GM19395 (cell line): ENCODE data around the gene EPRS1.

ENCODE experiments used
- ATAC-seq: cut with Tn5 transposase; IDR thresholded peaks from one replicate; pipeline ENCODE4 v1.9.1; 2021; ENCODE audit warnings: mild to moderate bottlenecking, moderate library complexity; ENCODE audit not compliant: unreplicated experiment

EPRS1 gene

DNA sequence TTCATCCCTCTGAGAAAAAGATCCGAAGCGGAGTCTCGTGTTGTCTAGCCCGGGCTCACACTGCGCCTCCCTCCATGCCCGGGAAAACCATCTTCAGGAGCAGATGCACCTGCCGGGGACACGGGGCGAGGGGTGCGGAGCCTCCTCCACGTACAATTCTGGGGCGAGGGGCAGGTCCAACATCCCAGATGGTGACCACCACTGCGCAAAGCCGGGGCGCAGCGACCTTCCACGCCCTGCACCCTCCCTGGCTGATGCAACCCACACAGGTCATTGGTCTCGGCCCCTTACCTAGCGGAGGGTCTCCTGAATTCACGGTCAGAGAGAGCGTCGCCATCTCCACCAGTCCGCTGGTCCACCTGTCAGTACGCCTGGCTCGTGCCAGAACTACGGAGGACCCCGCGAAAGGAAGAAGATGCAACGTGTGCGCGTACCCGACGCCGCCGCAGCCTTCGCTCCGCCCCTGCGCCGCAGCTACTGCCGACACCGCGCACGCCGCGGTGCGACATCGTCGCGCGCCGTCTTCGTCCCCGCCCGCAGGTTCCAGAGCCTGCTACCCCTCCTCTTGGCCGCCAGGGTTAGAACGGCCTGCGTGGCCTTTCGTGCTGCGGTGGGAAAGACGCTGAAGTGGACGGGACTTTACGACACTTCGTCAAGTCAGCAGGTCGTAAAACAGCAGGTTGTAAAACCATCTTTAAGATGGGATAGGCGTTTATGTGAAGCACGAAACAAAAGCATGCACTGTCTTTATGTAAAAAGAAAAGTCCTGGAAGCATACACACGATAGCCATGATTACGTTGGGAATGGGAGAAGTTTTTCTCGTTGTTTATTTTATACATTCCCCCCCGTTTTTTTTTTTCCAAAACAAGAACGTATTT is at the start of gene EPRS1:
EPRS1 (minus strand) TSS at position 454 of the 879 bp plus-strand sequence; CDS start at position 337, 117 bp downstream.
- peak; percentile 98 for ATAC-seq

DNA sequence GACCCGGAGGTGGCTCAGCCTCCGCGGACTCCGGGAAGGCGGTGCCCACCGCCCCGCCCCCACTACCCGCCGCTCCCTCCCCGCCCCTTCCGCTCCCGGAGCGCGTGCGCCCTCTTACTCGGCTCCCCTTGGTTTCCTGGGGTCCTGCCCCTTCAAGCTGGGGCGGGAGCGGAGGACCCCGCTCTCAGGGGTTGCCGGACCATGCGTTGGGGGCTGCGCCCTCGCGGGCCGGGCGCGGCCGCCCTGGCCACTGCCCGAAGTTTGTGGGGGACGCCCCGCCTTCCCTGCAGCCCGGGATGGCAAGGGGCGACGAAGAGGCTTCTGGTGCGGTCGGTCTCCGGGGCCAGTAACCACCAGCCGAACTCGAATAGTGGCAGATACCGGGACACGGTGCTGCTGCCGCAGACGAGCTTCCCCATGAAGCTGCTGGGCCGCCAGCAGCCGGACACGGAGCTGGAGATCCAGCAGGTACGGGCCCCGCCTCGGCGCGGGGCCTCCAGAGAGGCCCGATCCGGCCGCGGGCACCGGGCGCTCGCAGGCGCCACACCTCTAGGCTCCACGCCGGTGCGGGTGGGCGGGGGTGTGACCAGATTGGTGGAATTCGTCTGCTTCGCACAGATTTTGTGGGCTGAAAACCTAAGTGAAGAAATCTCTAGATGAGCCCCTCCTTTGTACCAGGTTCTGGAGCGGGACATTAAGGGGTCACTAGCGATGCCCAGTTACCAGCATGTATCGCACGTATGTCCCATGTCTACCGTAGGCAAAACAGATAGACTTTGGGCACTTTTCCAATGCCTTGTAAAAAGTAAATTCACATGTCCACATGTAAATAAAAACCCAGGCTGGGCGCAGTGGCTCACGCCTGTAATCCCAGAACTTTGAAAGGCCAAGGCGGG is 48.0 kb upstream of the EPRS1 start, which contains the start of gene IARS2:
IARS2 (plus strand) TSS at position 117 of the 896 bp plus-strand sequence; CDS start at position 202, 85 bp downstream.
- ATAC-seq, result peak; percentile 61

DNA sequence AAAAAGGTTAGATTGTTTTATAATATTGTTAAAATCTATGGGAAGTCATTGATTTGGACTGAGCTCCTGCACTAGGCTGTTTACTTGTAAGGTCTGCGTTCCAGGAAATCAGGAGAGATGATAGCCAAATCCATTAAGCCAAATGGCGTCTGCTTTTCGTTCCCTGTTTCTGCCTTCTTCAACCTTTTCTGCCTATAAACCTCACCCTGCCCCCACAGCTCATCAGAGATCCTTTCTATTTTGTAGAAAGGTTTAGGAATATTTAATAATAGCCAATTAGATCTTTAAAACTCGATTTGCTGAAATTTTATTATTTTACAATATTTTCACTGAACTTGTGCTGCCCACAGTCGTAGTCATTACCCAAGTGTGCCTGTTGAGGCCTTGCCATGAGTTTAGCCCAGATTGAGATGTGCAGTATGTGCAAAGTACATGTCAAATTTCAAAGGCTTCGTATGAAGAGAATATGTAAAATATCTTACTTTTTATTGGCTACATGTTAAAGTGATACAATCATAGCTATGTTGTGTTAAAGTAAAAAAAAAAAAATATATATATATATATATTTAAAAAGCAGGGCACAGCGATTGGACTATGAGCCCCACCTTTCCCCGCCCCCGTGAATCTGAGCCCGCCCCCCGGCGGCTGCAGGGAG is 47.2 kb upstream of the EPRS1 start:
- peak; percentile 5 for ATAC-seq

GRCh38 chr1:220092694-220093093 is 46.4 kb upstream of the EPRS1 start:
- ATAC-seq, result no peak

DNA sequence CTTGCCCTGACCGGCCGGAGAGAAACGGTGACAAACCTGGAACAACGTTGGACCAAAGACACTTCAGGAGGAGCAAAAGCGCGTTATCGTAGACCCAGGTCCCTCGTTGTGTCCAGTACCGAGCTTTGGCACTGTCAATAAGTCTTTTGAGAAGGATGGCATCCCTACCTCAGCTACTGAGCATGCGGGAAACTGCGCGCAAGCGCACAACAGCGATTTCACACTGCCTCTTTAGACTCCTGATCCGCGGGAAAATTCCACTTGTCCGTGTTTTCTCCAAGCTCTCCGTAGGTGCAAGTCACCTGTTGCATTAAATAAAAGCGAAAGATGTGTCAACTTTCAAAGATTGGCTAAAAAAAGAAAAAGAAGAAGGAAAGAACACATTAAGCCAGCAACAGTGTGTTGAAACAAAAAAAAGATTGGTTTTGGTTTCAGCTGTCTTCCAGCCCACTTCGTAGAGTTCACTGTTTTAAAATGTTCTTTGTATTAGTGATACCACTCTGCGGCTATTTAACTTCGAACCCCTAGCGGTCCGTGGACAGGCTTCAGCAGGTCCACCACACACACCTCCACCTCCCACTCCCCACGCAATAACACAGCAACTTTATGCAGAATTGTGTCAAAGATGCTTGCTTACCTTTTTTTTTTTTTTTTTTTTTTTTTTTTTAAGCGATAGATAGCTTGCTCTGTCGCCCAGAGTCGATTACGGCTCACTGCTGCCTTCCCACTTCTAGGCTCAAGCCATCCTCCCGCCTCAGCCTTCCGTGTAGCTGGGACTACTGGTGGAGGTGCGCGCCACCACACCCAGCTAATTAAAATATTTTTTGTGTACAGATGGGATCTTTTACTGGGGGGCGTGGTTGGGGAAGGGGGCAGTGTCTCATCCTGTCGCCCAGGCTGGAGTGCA is 43.6 kb upstream of the EPRS1 start, which contains the start of gene BPNT1:
BPNT1 (minus strand) TSS at position 139 of the 907 bp plus-strand sequence. CDS start 9,942 bp downstream, outside the sequence.
- ATAC-seq, result peak; percentile 61

DNA sequence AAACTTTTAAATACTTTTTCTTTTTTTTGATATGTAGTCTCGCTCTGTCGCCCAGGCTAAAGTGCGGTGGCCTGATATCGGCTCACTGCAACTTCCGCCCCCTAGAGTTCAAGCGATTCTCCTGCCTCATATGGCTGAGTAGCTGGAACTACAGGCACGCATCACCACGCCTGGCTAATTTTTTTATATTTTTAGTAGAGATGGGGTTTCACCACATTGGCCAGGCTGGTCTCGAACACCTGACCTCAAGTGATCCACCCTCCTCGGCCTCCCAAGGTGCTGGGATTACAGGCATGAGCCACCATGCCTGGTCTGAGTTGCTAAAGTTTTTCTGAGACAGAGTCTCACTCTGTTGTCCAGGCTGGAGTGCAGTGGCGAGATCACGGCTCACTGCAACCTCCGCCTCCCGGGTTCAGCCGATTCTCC is 40.0 kb upstream of the EPRS1 start:
- peak; percentile 54 for ATAC-seq

DNA sequence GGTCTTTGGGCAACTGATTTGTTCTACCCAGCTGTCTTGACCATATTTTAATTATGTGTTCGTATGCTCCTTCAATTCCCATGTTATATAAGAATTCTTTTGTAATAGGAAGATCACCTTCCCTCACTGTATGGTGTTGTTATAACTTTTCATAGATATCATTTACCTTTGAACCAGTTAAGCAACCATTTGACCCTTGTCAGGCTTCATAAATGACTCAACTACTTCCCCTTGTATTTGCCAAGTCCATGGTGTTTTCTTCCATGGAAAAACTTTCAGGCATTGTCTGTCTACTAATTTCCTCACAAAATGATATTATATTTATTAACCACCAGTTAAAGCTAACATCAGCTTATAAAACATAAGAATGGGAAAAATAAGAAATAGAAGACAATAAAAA is 38.2 kb upstream of the EPRS1 start:
- no peak for ATAC-seq

DNA sequence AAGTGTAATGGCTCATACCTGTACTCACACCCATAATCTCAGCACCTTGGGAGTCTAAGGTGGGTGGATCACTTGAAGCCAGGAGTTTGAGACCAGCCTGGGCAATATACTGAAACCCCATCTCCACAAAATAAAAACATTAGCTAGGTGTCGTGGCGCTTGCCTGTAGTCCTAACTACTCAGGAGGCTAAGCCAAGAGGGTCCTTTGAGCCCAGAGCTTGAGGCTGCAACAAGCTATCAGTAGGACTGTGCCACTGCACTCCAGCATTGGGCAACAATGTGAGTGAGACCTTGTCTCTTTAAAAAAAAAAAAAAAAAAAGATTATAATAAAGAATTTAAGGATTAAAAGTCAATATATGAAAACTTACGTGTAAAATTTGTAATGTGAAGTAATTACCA is 31.6 kb upstream of the EPRS1 start:
- ATAC-seq, result no peak

DNA sequence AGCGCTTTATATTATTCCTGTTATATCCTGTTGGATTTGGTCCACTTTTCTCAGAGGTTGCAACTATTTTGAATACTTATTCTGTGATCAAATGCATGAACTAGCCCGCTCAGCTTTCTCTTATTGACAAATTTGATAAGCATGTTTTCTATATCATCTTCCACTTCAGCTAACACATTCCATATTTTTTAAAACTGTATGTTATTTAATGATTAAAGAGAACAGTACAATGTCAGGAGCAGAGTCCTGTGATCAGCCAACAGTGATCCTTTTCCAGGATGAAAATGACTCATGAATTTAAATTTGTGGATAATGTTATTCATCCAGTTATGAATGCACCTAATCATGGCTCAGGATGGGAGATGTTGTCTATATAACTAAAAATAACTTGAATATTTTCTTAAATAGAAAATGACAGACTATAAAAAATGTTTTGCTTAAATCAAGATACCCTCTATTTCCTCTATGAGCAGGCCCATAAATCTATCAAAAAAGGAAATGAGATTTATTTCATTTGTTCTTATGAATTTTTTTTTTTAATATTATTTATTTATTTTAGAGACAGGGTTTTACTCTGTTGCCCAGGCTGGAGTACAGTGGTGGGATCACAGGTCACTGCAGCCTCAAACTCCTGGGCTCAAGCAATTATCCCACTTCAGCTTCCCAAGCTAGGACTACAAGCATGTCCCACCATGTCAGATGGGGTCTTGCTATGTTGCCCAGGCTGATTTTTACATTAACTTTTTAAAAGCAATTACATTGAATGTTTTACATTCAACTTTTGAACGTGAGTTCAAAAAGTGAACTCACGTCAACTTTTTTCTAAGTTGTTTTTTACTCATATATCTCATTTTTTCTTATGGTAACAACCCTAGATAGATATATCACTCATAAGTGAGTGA is 30.8 kb upstream of the EPRS1 start:
- ATAC-seq, result no peak

- no peak for ATAC-seq
Observed at GRCh38 chr1:220067269-220068204, 21.2 kb upstream of the EPRS1 start.

DNA sequence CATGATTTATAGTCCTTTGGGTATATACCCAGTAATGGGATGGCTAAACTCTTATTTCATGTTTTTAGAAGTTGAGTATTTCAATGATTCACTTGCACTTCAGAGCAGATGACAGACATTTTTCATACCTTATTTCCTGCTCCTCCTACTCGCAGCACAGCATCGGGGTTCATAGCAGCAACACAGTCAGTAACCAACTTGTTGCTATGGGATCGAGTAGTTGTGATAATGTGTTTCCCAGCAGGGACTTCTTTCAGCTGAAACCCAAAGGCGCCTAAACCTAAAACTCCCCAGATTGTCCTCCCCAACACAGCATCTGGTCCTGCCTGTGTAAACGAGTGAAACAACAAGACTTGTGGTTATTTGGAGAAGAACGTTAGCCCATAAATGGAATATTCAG is 16.3 kb upstream of the EPRS1 start:
- no peak for ATAC-seq

DNA sequence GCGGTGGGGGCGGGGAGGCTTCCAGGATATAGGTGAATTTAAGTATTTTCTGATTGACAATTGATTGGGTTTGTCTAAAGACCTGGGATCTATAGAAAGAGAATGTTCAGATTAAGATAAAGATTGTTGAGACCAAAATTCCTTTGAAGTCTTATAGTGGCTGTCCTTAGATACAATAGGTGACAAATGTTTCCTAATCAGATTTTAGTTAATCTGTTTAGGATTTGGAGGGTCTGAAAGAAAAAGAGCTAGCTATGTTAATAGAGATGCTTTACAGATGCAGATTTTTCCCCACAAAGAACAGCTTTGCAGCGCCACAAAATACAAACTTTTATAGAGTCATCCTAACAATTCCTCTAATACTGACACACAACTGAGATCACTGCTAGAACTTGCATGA is 14.6 kb upstream of the EPRS1 start:
- no peak for ATAC-seq

DNA sequence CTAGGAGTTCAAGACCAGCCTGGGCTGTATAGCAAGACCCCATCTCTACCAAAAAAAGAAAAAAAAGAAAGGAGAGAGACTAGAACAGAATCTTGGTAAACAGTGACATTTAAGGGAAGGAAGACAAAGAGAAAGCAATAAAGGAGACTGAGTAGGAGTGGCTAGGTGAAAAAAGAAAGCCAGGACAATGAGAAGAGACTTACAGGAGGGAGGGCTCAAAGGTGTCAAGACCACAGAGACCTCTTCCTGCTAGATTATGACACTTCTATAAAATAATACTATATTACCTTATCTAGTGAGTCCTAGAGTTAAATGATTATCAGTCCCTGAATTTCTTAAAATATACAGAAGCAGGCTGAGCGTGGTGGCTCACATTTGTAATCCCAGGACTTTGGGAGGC is 10.1 kb upstream of the EPRS1 start:
- ATAC-seq, result no peak

- ATAC-seq, result no peak
Observed at GRCh38 chr1:220045356-220046051, 801 bp downstream of the EPRS1 start.

- no peak for ATAC-seq
Observed at GRCh38 chr1:220044678-220045355, 1.5 kb downstream of the EPRS1 start.

- ATAC-seq, result no peak
Observed at GRCh38 chr1:220043646-220044045, 2.7 kb downstream of the EPRS1 start.
